HG02938 (cell line): ENCODE measurements around the gene ATP6V0D1.

ENCODE experiments used
- ATAC-seq: cut with Tn5 transposase; IDR thresholded peaks from one replicate; pipeline ENCODE4 v1.9.1; 2021; ENCODE audit warnings: mild to moderate bottlenecking, moderate library complexity; ENCODE audit not compliant: unreplicated experiment

Gene ATP6V0D1

GRCh38 chr16:67394155-67395104 is 86.5 kb downstream of the ATP6V0D1 start:
- ATAC-seq: no peak

- no peak for ATAC-seq
These were observed 87.2 kb downstream of the ATP6V0D1 start for GRCh38 chr16:67393788-67394154.

GRCh38 chr16:67393111-67393787 is 87.7 kb downstream of the ATP6V0D1 start, which contains the start of gene TPPP3:
TSS of gene TPPP3 (minus strand) at chr16:67393498. CDS start at chr16:67391111, 2,387 bp downstream.
- ATAC-seq: no peak

GRCh38 chr16:67392301-67393059 is 88.5 kb downstream of the ATP6V0D1 start:
- ATAC-seq: no peak

GRCh38 chr16:67391424-67392300 is 89.3 kb downstream of the ATP6V0D1 start:
- ATAC-seq: no peak

- ATAC-seq: no peak
These were observed 90.0 kb downstream of the ATP6V0D1 start for GRCh38 chr16:67390816-67391423.

GRCh38 chr16:67389911-67390815 is 90.8 kb downstream of the ATP6V0D1 start:
- ATAC-seq: no peak

- ATAC-seq: no peak
These were observed 92.4 kb downstream of the ATP6V0D1 start for GRCh38 chr16:67388591-67388990.

- no peak for ATAC-seq
These were observed 92.8 kb downstream of the ATP6V0D1 start for GRCh38 chr16:67388191-67388590.
